RWPE2 (cell line): ENCODE results near the gene HRAS.
A peak's percentile ranks its signal among the peaks of the same experiment; 100 is the strongest.

Experiments used
- ATAC-seq: fragments of 200-7000 bp; cut with Tn5 transposase; 3 replicates; pipeline ENCODE4 v1.9.1; 2021; ENCODE audit warnings: low read depth
- DNase-seq: peaks from one replicate; pipeline ENCODE4 v3.0.0-alpha.2; 2020; ENCODE audit warnings: low spot score
- H3K27ac ChIP-seq: fragments of 450-650 bp; 2 replicates; pipeline ENCODE4 v1.5.1; 2017; ENCODE audit warnings: mild to moderate bottlenecking; ENCODE audit not compliant: poor library complexity, severe bottlenecking
- H3K27me3 ChIP-seq: fragments of 250-450 bp; sonication (Bioruptor Pico); 2 replicates; pipeline ENCODE4 v1.5.1; 2021; ENCODE audit warnings: mild to moderate bottlenecking, moderate library complexity; ENCODE audit not compliant: insufficient read depth, poor library complexity, severe bottlenecking
- H3K36me3 ChIP-seq: fragments of 250-450 bp; sonication (Bioruptor Pico); 2 replicates; pipeline ENCODE4 v1.5.1; 2020; ENCODE audit warnings: low read depth, mild to moderate bottlenecking, moderate library complexity
- H3K4me1 ChIP-seq: fragments of 250-450 bp; sonication (Bioruptor Pico); 2 replicates; pipeline ENCODE4 v1.5.1; 2021; ENCODE audit warnings: mild to moderate bottlenecking, moderate library complexity; ENCODE audit not compliant: insufficient read depth, poor library complexity, severe bottlenecking
- H3K4me3 ChIP-seq: fragments of 250-450 bp; sonication (Bioruptor Pico); 2 replicates; pipeline ENCODE4 v1.5.1; 2021; ENCODE audit warnings: mild to moderate bottlenecking, moderate library complexity; ENCODE audit not compliant: severe bottlenecking
- H3K9me3 ChIP-seq: fragments of 250-450 bp; sonication (Bioruptor Pico); 2 replicates; pipeline ENCODE4 v1.5.1; 2021; ENCODE audit warnings: mild to moderate bottlenecking, moderate library complexity; ENCODE audit not compliant: severe bottlenecking
- CTCF ChIP-seq: fragments of 450-650 bp; IDR thresholded peaks from one replicate; pipeline ENCODE4 v1.5.1; 2017; ENCODE audit warnings: mild to moderate bottlenecking, moderate library complexity; ENCODE audit not compliant: poor library complexity, severe bottlenecking

Gene HRAS

GRCh38 chr11:571802-572185, 36.4 kb upstream of the HRAS start:
- no peak for DNase-seq

GRCh38 chr11:569158-569885, 33.9 kb upstream of the HRAS start:
- Histone ChIP-seq H3K27me3 (no peaks in the 10 kb centered on the region), H3K9me3 (no peaks in the 10 kb centered on the region), H3K4me3 (peak overlapping the region; percentile 88), H3K27ac (peak overlapping the region; percentile 81), H3K4me1 (peaks cover 7% of the 10 kb centered on the region), H3K36me3 (peaks cover 18% of the 10 kb centered on the region)
- ATAC-seq (no peak), DNase-seq (no peak)
- TF ChIP-seq CTCF = no peak

More at GRCh38 chr11:571802-572185, 36.4 kb upstream of the HRAS start:
- no peak for TF ChIP-seq CTCF
- Histone ChIP-seq H3K36me3 (peaks cover 6% of the 10 kb centered on the region), H3K4me1 (peaks cover 6% of the 10 kb centered on the region), H3K4me3 (no peak overlapping the region), H3K27me3 (no peaks in the 10 kb centered on the region), H3K9me3 (no peaks in the 10 kb centered on the region), H3K27ac (no peak overlapping the region)
- ATAC-seq = no peak

GRCh38 chr11:568306-569157, 33.2 kb upstream of the HRAS start:
- Histone ChIP-seq H3K4me3 (peak overlapping the region; percentile 88), H3K36me3 (peaks cover 26% of the 10 kb centered on the region), H3K4me1 (peaks cover 7% of the 10 kb centered on the region), H3K27me3 (no peaks in the 10 kb centered on the region), H3K9me3 (no peaks in the 10 kb centered on the region), H3K27ac (peak overlapping the region; percentile 81)
- peak; percentile 85 for ATAC-seq
- no peak for TF ChIP-seq CTCF
- DNase-seq = peak; percentile 92

- Histone ChIP-seq H3K4me3 (peak overlapping the region; percentile 88), H3K27me3 (no peaks in the 10 kb centered on the region), H3K9me3 (no peaks in the 10 kb centered on the region), H3K4me1 (peaks cover 7% of the 10 kb centered on the region), H3K27ac (peak overlapping the region; percentile 81), H3K36me3 (peaks cover 32% of the 10 kb centered on the region)
- TF ChIP-seq CTCF = no peak
- ATAC-seq (peak; percentile 1; the same call in 2 of the 3 replicates), DNase-seq (no peak)
Observed at GRCh38 chr11:567629-568292, 32.4 kb upstream of the HRAS start.
